Left ventricle myocardium superior (tissue), 1 donor: ENCODE measurements around the gene PARP6. TPM values are rescaled to one million over a fixed set of nuclear protein-coding genes. Genes with fewer than 3 reads are reported as not detected.

Experiments used
- ATAC-seq: fragments of 200-7000 bp; cut with Tn5 transposase; one replicate; pipeline ENCODE4 v1.9.1; 2020; ENCODE audit warnings: mild to moderate bottlenecking, moderate library complexity
- DNase-seq: peaks from one replicate; pipeline ENCODE4 v3.0.0-alpha.2; 2020
- intact Hi-C: fragments of 100-400 bp; cut with micrococcal nuclease; formaldehyde crosslinking; loops from one replicate; pipeline ENCODE4 v1.11.0; 2022
- total RNA-seq: library from RNA; stranded (reverse); fragmentation: NEBNext Ultra II Directional; extraction: Animal tissue kit (Norgen Biotek cat#: 25700); gene quantifications from one replicate; pipeline ENCODE4 v1.2.1, GENCODE V29; 2021
- donor health status: DM: no; HTN: yes; CAD: no; lungs with severe emphysema.

Gene PARP6
- total RNA-seq, 1 donor from 2014 or later: 49.6 TPM

DNA sequence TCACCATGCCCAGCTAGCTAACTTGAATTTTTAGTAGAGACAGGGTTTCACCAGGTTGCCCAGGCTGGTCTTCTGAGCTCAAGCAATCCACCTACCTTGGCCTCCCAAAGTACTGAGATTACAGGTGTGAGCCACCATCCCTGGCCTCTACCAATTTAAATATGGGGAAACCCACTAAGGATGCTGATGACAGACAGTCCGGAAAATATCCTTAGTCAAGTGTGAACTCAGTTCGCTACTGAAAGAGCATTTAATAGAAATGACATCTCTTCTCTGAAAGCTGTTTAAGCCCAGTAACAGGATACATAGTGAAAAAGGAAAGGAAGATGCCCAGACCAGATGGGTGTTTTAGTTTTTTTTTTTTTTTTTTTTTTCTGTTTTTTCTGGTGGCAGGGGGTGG lies 67.1 kb downstream of the PARP6 start:
- DNase-seq (no peak), ATAC-seq (no peak)
- intact Hi-C loops: no loop called here

DNA sequence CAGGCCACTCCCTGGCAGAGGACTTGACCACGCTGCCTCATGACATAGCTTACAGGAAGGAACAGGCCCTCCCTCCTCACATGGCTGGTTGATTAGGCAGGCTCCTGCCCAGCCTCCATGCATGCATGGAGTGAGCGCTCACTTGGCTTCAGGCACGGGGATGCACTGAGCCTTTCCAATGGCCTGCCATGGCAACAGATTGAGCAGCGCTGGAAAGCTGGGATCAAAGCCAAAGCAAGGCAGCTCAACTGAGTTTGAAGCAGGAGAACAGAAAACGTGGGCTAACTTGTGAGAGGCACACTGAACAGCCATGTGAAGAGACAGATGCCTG lies 68.9 kb downstream of the PARP6 start:
- ATAC-seq (peak; percentile 89), DNase-seq (peak; percentile 86)
- intact Hi-C loops: no loop called here

DNA sequence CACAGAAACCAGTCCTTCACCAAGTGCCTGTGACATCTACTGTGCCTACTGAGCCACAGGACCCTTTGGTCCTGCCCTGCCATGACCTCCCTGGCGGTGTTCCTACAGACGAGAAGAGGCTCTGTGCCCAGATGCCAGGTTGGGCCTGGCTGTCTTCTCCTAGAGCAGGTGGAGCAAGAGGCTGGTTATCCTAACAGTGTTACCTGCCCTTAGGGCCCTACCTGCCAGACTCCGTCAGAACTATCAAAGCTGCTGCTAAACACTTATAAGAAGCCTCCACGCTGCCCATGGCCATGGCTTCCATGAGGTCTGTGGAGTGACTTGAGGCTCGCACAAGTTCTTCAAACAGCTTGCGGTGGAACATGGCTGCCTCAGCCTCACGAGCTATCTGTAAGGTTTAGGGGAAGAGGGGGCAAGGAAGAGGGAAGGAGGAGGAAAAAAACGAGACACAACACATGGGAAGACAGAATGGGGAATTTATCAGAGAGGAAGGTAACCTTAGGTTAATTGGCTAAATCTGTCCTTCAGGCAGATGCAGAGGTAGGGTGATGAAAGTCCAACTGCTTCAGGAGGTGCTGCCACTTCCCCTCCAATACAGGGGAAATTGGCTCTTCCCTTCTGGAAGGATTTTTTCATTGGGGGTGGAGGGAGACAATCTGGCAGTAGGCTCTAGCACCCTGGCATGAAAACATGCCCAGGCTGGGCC lies 69.4 kb downstream of the PARP6 start:
- no peak for ATAC-seq
- intact Hi-C loops: no loop called here
- no peak for DNase-seq

DNA sequence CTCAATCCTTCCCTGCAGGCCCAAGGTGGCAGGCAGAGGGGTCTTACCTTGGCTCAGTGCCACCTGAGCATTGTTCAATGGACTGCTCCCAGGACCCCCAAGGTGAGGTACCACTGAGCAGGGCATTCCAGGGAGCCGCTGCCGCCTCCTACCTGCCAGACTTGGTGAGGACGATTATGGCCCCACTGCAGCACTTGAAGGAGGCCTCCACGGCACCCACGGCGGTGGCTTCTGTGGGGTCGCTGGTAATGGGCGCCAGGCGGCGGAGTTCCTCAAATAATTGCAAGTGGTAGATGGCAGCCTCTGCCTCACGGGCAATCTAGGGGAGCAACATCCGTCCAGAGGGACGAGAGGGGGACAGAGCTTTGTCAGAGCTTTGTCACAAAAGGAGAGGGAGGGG lies 70.1 kb downstream of the PARP6 start:
- intact Hi-C loops: no loop called here
- ATAC-seq (no peak), DNase-seq (no peak)

DNA sequence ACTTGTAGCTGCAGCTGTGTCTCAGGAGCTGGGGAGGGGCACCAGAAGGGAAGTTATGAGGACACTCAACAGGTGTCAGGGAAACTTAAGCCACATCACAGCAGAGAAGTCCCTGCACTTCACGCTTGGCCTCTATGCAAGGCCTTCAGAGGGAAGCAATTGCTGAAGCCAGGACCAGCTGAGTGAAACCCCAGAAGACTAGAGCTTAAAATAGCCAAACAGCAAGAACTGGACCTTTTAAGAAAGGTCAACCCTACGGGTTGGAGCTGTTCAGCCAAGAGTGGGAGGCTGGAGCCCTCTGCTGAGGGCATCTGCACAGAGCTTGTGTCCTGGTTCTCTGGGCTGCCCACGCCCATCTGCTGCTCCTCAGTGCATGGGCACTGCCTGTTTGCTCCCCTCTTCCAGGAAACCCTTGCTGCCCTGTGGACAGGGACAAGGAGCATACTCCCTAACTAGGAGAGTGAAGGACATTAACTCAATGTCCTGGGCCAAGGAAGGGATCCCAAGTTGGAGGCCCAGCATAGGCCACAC lies 70.9 kb downstream of the PARP6 start:
- ATAC-seq (no peak), DNase-seq (peak; percentile 34)
- intact Hi-C loops: no loop called here

DNA sequence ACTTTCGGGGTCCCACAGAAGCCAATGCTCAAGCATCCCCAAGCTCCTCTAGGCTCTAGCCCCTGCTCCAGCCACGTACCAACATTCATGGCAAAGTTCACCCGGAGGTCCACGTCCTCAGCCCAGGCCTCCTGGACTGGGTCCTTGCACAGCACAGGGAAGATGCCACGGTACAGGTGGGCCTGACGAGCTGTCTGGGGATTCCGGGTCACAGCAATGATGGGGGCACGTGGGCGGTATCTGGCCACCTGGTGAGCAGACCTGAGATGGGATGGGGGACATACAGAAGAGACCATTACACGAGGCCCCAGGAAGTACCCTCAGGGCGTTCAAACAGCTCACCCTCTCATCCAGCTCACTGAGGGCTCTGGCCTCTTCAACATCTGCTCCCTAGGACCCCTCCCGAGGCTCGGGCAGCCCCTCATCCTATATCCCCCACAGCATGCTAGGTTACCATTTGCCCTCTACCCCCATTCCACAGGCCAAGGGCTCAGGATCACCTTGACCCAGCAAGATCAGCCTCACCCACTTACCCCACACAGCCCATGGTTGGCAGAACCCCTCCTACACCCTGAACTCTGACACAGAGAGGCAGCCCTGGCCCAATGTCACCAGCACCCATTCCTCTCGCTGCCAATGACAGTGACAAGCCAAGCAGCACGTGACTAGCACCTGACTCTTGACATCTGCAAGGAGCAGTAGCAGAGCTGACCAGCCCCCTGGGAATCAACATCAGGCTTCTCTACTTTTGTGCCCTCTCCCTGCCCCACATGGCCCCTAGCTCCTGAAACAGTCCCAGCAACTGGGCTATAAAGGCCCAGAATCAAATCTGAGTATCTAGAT lies 71.7 kb downstream of the PARP6 start:
- ATAC-seq (no peak), DNase-seq (no peak)
- intact Hi-C loops: no loop called here

DNA sequence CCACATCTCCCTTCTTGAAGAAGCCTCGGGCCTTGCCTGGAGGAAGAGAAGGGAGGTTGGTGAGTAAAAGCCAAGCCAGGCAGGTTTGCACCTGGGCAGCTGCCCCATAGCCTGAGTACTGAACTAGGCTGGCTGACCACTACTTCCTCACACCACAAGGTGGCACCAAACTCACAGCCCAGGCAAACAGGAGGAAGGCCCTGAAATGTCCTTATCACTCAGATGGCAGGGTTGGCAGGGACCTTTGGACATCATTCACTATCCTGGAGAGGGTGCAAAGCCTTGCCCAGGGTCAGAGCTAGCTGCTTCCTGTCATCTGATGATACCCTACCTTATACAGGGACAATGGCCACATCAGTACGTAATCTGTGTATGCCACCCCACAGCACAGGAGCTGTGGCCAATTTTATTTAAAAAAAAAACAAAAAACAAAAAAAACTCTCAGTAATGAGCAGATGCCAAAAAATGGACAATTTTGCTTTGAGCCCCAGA lies 72.6 kb downstream of the PARP6 start:
- intact Hi-C loops: no loop called here
- DNase-seq: peak; percentile 77
- peak; percentile 60 for ATAC-seq

DNA sequence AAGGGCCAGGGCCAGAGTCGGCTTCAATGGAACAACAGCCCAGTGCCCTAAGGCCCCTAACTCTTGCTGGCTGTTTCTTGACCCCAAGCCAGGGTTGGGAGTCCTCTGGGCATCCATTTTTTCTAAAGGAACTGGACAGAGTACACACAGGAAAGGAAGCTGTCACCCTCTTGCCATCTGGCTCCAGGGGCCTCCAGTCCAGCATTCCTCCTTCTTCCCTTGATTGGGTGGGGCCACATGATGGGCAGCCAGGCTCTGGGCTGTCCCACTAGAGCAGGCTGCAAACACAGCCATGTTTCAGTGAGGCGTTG lies 73.2 kb downstream of the PARP6 start:
- DNase-seq (no peak), ATAC-seq (no peak)
- intact Hi-C loops: no loop called here

DNA sequence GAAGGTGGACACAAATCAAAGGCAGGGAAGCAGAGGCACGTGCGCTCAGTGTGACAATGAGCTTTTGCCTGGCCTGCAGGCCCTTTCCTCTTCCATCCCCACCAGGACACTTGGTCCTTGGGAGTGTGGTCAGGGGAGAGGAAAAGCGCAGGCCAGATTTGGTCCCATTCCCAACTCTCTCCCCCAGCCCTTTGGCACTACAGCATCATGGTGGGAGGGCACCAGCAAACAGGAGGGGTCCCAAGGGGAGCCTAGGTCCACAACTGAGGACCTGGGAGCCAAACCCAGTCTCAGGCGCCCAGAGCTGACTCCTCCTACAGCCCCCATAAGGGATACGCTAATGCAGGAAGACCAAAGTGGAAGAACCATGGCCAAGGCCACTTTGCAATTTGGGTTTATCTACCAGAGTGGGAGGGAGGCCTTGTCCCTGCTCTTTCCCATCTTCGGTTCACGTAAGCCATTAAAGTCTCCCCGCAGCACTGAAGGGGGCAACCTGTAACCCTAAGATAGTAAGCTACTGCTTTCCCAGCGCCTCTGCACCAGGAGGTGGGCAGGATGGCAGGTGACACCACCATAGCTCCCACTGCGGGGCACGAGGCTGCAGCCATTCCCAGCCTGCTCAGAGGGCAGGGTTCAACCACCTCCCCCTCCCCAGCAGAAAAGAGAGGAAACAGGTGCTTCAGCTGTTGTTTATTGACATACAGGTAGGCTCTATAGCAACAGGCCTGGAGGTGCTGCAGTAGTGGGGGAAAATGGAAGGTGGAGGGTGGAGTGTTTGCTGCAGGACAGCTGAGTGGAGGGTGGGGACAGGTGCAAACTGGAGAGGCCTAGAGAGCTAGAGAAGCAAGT lies 73.8 kb downstream of the PARP6 start:
- DNase-seq (no peak), ATAC-seq (no peak)
- intact Hi-C loops: no loop called here

DNA sequence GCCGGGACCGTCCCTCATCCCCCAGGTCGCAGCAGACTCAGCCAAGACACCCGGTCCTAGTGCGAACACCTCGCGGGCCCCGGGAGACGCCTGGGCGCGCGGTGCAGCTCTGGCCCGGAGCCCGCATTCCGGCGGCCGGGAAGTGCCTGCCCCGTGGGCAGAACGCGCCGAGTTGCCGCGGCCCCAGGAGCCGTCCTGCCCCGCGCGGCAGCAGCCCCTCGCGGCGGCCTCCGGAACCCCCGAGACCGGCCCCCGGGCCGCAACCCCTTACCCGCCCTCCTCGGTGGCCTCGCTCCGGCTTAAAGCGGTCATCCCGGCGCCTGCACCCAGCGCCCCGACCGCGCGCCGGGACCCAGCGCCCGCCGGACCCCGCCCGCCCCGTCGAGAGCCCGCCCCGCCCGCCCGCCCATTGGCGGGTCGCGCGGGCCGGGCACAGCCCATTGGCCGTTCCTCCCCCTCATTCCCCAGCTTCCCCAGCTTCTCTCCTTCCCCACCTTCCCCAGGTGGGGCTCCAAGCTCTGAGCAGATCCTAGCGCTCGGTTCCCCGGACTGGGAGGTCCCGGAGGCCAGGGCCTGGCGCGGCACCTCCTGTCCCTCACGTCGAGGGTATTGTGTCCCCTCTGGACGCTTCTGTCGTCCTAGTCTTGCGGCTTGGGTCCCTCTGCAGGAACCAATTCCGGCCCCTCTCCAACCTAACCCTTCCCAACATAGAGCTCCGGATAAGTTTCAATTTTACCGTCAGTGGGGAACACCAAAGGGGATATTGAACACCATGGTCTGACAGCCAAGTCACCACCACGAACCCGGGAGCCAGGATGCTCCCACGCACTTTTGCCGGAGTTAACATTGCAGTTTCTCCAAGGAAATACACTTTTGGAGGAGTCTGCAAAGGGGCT lies 74.6 kb downstream of the PARP6 start, which contains the start of gene GRAMD2A:
Gene GRAMD2A (minus strand): TSS at position 328 of the 896 bp plus-strand sequence.
- ATAC-seq (peak; percentile 42), DNase-seq (peak; percentile 53)
- intact Hi-C loops: no loop called here

DNA sequence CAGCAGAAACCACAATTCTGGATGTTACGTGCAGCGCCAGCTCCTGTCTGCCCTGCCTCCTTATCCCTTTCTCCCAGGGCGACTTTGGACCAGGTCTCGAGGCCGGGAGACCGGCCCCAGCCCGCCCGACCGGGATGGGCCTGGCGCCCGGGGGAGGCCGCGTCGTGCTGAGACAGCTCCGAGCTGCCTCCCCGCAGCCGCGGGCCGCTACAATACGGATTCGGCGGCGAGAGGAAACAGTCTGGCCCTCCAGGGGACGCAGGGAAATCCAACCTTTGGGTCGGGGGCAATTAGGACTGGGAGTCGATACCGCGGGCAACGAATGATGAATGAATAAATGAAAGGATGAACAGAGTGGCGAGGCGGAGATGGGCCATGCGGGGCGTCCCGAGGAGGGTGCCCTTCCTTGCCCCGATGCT lies 75.3 kb downstream of the PARP6 start:
- intact Hi-C loops: no loop called here

DNA sequence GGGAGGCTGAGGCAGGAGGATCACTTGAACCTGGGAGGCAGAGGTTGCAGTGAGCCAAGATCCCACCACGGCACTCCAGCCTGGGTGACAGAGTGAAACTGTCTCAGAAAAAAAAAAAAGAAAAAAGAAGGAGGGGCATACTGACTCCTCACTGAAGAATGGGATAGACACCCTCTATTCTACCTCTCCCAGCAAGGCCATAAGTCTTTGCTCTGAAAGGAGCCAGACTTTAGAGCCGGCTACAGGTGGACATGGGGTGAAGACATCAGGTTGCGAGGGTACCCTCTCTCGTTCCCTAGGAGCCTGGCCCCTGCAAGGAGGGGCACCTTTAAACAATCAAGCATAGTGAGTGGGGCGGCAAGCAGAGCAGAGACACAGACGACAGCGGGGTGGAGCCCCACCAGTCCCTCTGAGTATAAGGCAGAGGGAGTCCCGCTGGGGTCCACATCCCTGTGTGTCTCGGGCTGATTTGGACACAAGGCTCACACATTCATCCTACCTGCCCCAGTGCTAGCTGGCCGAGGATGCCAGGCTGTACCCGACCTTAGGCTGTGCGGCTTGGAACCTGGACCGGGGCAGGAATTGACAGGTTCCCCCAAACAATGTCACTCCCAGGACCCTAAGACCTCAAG lies 75.8 kb downstream of the PARP6 start:
- no peak for ATAC-seq

More for the DNA sequence above, 75.3 kb downstream of the PARP6 start:
- ATAC-seq (no peak), DNase-seq (no peak)

DNA sequence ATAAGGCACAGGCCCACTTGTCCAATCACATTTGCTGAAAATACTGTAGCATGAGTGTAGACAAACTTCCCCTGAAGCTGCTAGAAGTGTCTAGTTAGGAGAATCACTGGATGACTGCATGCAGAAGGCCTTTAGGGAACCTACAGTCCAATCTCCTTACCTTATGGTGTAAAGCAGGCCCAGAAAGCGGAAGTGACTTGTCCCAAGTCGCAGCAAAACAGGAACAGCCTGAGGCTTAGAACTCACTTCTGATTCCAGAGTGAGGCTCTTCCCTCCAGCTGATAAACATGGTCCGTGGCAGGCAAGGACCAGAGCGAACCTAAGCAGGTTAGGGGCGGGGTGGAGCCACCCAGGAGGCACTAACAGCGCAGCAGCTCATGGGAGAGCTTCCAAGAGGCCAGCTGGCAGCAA lies 77.2 kb downstream of the PARP6 start:
- ATAC-seq: no peak
- intact Hi-C loops: no loop called here
- DNase-seq: no peak

More for the DNA sequence above, 75.8 kb downstream of the PARP6 start:
- no peak for DNase-seq
- intact Hi-C loops: no loop called here

DNA sequence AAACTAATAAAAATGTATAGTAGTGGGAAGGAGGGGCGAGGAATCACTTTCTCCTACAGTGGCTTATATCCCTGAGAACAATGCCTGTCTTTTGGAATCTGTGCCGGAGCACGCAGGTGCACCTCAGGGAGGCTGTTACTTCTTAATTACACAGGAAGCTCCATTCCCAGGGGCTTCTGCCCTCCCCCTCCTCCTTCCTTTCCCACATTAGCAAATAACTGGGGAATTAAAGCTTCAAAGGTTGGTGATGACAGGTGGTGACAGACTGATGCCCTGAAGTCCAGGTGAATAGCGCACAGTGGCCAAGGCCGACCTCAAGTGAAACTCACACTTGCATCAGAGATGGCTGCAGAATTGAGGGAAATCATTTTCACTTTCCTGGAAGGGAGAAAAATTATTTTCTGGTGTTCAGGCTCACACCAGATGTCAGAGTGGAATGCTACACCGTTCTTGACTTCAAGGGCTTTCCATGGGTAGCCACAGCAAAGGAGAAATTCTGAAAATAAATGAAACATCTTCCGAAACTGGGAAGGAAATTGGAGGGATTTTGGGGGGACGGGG lies 78.4 kb downstream of the PARP6 start:
- no peak for ATAC-seq
- intact Hi-C loops: no loop called here
- no peak for DNase-seq

DNA sequence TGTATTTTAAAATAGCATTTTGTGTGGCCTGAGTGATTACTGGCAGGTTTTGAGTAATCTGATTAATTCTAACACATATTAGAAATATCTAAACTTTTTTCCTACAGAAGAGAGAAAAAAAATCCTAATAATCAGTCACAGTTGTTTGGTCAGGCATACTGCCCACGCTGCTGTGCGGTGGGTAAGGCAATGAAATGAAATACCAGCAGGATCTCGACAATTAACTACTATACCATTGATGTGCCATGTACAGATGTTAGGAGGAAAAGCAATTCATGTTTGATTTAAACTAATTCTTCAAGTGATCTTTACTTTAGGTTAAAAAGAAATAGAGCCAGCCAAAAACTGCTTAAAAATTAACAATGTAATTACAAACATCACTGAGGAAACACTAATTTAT lies 79.9 kb downstream of the PARP6 start:
- ATAC-seq (no peak), DNase-seq (no peak)
- intact Hi-C loops: no loop called here
